Activated CD4-positive, alpha-beta T cell treated with anti-CD3 and anti-CD28 coated beads for 1 hour (primary cell): ENCODE measurements around the gene MYOF.
"Not testable (repeated sequence)": the region's sequence is repeated elsewhere in the genome, so short reads cannot be mapped to it uniquely, and the experiment has no call there.

Experiments used
- DNase-seq: peaks from one replicate; pipeline ENCODE4 v3.0.0-alpha.2; 2020

MYOF gene

DNA sequence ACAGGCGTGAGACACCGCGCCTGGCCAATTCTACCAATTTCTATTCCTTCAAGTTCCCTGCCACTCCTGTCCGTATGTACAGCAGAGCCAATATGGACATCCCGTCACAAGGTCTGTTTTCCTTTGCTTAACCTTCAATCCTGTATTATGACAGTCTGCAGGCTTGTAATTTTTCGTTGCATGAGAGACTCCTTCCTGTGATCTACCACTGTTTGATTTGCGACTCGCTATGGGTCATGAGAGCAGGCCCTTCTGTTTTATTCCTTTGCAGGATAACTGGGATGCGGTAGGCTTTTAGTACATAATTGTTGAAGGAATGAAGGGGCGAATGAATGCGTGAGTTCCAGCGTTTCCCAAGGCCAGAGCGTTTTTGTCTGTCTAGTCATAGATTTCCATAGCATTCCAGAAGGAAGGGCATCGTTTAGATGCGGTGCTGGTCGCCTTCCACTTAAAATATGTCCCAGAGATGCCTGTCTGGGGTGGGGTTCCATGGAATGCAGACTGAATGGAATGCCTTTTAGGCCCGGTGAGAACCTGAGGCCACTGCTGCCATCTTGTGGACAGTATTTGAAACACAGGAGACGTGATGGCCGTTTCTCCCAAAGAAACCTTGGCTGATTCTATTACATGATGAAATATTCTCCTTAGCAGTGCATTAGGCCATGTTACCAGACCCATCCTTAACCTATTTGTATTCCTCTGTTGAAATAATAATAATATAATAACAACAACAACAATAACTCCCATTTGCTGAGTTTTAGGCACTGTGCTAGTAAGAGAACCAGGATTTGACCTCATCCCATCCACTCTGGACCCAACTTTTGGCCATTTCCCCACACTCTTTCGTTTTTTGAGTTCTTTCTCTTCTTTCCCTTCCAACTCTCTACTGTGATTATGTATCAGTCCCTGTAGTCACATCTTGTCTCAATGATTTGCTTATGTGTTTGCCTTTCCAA lies 193.2 kb downstream of the MYOF start:
- DNase-seq = no peak

DNA sequence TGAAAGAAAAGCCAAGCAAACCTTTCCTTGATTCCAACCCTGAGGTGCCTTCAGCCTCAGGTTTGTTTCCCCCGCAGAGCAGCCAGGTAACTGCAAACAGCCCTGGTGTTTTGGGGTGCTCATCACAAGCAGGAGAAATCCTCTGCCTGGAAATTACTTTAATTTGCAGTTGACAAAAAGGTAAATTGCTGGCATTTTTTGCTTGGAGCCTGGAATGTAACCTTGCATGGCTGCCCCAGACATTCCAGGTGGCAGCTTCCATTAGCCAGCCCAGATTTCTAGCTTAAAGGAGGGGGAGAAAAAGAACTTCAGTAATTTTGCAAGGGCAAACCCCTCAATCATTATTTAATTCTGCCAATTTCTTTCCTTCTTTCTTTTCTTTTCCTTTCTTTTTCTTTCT lies 194.4 kb downstream of the MYOF start:
- DNase-seq = no peak

DNA sequence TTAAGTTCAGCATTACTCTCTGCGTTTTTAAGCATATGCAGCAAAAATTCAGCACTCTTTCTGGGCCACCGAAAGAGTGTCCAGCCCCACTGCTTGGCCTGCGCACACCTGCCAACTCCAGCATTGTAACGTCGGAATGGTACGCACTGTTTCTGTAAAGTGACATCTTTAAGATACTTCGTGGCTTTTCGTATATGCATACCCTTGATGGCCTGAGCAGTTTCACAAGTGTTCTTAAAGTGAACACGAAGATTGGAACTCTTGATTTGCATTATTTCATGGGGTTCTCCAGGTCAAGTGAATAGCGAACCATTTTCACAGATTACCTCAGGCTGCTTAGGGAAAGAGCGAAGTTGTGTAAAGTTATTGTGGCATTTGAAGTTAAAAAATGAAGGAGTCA lies 197.9 kb downstream of the MYOF start:
- DNase-seq = not testable (repeated sequence)

DNA sequence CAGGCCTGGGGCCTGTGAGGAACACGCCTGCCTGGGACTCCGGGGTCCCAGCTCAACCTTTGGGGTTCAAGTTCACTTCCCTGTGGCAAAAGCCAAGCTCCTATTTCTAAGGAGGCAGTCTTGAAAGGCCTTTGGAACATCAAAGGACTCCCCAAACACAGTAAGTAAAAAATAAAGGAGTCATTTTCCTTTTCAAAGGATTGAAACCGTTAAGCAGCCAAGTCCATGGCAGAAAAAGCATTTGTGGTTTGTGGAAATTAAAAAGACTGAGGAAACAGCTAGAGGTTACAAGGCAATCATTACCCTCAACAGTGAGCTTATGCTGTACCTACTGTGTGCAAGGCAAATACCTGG lies 200.8 kb downstream of the MYOF start:
- no peak for DNase-seq

DNA sequence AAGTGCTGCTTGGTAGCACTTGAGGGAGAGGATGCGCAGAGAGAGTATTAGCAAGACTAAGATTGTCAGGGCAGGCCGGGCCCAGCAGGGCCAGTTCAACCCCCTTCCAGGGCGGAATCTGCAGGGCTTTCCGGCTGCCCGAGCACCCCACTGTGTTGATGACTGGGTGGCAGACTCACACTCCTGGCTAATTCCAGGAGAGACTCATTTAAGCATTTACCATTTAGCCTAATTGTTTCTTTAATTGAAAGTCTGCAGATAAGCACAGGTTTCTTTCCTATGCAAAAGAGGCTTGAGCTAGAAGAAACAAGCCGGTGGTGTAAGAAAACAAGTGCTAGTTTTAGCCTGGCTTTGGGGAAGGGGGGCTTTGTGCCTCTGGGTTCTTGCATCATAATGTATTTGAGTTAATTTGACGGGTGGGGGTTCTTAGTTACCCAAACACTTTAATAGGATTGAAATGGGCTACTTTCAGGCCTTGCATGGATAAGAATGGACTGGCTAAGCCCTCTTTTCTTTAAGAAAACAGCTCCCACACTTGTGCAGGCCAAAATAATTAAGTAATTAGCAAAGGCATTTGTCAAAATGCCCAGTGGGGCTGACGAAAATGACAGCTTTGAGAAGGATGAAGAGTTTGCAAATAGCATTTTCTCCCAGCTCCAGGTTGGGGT lies 201.3 kb downstream of the MYOF start:
- DNase-seq = no peak

DNA sequence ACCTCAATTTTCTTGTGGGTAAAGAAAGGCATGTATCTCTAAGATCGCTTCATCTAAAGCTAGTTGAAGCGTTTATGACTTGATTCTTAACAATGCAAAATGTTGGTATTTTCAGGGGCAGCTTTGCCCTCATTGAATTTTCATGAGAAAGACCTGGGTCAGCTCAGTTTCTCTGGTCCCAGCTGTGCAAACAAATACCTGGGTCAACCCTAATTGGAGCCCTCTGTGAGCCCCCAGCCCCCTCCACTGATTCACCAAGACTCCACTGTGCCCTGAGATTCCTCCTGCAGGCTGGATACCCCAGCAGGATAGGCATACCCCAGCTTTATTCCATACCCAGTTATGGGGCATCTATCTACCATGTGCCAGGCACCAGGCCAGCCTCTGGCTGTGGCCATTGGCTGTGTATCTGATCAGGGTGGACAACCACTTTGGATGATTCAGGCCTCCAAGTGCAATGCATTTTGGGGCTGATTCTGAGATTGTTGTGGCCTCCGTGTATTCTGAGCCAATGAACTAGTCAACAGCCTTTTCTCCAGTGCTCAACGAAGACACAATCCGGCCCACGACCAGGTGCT lies 201.9 kb downstream of the MYOF start:
- DNase-seq = no peak

DNA sequence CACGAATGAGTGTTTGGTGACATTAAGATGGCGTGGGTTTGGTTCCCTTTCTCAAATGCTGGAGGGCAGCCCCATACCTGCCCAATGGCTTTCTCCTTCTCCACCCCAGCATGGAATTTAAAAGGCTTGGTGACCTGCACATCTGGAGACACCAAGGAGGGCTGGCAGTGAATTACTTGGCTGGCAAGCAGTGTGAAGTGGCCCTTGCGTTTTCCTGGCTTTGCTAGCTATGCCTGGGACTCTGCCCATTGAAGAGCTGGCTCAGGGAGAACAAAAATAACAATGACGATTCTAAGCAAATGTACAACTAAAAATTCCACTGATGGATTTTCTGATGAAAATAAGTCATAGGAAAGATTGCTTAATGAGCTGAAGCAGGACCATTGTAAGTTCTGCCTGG lies 204.8 kb downstream of the MYOF start:
- DNase-seq = no peak

DNA sequence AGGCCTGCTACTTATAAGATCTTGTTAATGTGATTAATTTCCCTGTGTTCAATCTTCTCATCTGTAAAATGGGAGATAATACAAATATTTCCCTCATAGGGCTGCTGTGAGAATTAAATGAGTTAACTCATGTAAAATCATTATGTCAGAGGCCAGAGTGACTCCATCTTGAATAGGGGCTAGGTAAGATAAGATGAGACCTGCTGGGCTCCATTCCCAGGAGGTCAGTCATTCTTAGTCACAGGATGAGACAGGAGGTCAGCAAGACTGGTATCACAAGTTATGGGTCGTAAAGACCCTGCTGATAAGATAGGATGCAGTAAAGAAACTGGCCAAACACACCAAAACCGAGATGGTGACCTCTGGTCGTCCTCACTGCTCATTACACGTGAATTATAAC lies 207.7 kb downstream of the MYOF start:
- no peak for DNase-seq

DNA sequence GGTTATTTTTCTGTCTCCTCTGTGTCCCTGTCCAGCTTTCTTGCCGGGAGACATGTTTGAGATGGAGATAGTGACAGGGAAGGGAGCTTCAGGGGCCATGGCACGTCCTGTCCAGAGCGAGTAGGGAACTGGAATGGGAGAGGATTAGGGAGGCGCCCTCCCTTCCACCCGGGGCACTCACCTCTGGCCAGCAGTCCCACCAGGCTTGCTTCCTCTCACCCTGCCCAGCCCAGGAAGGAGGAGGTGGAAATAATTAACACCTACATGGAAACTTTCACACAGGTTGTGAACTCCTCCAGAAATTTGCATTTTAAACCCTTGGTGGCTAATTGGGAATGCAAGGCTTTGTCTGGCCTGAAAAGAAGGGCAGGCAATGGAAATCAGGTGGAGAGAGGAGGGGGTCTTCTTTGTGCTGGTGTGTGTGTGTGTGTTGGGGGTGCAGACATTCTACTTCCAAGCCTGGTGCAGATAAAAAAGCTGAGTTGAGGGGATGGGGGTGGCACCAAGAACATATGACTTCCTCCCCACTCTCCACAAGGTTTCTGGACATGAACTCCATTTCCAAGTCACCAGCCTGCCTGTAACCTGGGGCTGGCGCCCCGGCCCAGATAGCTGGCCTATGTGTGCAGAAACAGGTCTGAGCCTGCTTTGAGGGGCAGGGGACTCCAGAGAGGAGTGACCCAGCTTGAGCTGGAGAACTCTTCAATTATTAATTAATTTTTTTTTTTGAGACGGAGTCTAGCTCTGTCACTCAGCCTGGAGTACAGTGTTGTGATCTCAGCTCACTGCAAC lies 209.1 kb downstream of the MYOF start:
- DNase-seq = no peak

DNA sequence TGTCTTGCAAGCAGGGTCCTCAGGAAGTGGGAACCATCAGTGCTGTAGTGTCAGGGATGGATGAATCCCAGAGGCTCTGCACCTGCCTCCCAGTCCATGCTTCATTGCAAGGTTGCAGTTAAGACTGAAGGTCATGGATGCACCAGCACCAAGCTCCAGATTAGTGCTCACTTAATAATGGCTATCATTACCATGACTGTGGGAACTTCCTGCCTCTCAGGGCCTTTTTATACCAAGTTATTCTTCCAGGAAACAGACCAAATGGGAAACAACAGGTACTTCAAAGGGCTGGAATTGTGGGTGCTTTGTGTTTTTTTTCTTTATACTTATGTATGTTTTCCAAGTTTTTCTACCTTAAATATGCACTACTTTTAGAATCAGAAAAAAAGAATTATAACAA lies 210.8 kb downstream of the MYOF start:
- DNase-seq = no peak

DNA sequence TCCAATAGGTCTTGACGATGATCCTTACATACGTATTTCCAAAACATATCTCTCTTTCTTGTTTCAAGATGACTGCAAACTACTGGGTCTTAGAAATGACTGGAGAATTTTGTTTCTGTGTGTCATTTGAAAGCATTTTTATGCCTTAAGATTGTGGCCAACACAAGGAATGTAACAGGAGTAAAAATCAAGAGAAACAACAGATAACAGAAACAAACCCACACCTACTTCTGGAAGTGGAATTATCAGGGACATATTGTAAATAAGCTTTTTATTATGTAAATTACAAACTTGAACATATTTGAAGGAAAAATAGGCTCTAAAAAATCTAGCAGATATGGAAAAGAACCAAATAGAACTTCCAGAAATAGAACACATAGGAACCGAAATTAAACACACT lies 212.9 kb downstream of the MYOF start:
- DNase-seq = no peak

DNA sequence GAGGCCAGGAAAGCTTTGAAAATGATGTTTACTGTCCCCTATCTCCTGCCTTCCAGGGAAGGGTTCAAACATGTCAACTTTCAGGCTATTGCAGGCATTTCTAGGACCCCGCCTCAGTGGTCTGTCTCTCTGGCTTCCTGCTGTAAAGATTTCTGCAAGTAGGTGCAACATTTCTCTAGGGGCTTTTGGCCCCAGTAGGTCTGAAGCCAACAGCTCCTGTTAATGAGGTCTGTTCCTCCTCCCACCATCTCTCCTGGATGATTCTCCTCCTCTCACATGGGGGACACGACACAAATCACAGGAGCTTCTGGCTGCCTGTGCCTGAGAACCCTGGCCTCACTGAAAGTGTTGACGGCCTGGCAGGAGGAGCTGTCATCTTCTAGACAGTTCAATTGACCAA lies 214.1 kb downstream of the MYOF start:
- no peak for DNase-seq

DNA sequence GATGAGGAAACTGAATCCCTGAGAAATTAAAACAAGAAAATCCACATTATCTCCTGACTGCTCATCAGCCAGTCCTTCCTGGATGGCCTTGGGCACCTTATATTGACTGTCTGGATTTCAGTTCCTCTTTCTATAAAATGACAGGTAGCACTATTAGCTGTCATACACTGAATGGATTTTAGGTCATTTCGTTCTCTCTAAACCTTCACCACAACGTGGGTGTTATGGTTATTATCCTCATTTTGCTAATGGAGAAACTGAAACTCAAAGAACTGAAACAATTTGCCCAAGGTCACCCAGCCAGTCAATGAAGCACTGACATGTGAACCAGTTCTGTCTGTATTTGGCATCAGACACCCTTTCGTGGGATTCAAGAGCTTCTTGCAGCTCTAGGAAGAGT lies 214.6 kb downstream of the MYOF start:
- DNase-seq = no peak

DNA sequence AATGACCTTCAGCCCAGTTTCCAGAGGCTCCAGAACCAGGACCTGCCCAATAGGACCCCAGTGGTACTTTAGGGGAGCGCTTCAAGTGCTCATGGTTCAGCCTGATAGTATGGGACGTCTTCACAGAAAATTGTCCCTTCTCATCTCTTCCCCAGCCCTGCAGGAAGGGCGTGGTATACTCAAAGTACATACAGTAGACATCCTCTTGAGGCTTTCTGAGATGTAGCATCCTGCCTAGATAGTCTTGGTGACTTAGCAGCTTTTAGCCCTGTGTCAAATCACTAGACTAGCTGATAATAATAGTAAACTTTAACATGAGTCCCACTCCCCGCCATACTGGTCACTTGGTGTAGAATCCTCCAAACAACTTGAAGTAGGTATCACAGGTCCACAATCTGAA lies 215.3 kb downstream of the MYOF start:
- no peak for DNase-seq

DNA sequence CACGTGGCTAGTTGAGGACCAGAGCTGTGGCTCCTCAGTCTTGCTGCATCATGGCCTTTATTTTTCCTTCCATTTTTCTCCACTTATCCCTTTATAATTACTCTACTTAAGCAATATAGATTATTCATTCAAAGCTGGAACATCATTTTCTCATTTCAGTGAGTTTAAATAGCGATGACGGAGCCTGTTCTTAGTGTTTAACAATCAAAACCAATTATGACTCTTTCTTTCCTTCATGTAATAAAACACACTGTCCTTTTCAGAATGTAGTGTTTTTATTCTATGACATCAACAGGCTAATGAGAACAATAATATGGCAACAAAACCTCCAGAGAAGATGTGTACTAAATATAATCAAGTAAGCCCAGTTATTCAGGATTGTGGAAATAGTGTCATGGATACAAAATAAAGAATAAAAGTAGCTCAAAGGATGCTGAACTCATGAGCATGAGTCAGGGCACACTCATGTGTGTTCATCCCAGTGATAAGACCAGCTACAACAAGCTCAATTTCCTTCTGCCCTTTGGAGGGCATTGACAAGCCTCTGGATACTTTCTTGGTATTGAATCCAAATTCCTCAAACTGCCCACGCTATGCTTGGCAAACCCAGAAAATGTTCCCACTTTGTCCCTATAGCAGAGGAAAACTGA lies 220.0 kb downstream of the MYOF start:
- no peak for DNase-seq

DNA sequence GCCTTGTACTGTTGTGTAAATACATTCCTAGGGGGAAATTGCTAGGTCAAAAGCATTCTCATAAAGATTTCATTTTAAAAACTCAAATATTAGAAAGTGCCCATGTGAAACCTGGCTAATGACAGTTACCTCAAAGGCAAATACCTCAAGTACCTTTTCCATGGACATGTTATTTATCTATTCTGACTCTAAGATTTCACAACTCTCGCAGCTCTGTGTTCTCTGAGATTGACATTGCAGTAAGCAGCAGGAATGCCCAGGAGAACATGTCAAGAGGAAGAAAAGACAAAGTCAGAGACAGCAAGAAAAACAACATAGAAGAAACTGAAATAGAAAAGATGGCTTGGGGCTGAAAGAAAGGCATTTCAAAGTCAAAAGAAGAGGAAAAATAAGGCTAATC lies 221.0 kb downstream of the MYOF start:
- no peak for DNase-seq

DNA sequence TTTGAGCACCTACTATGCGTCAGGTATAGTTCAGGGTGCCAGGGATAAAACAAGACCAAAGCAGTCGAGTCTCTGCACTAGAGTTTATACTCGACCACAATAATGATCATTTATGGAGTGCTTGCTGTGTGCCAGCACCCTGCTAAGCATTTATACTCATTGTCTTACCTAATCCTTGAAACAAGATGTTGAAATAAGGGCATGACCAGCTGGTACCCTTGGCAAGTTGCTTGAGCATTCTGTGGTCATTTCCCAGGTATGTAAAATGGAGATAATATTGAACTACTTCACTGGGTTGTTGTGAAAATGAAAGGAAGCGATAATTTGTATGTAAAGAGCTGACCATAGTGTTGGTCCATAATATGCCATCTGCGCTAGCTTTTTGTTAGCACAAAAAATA lies 223.0 kb downstream of the MYOF start:
- no peak for DNase-seq
